Measurements from ENCODE around the gene CYTH3.

- TF ChIP-seq POLR2AphosphoS5 (IDR thresholded peaks at IDR 0.05; ENCODE audit: low read depth, low read length) (no peak), POLR2A (IDR thresholded peaks at IDR 0.05; ENCODE audit: low read depth, low read length) (no peak)
Measured at GRCh38 chr7:6163402-6163801, 109.0 kb downstream of the CYTH3 start.
